Neural progenitor cell (in vitro differentiated cells): ENCODE data around the gene HYAL4. TPM values are rescaled to one million over a fixed set of nuclear protein-coding genes. Genes with fewer than 3 reads are reported as not detected.
"Not testable (repeated sequence)": the region's sequence is repeated elsewhere in the genome, so short reads cannot be mapped to it uniquely, and the experiment has no call there.

Experiments
- DNase-seq: peaks from one replicate; pipeline ENCODE4 v3.0.0-alpha.2; 2016; ENCODE audit warnings: low spot score
- H2AFZ ChIP-seq: fragments of 200-600 bp; sonication (generic); replicated peaks from 2 replicates; pipeline ENCODE4 v1.6.1; 2016; ENCODE audit warnings: antibody characterized with exemption
- H3F3A ChIP-seq: fragments of 200-600 bp; sonication (generic); 2 replicates; pipeline ENCODE4 v1.6.1; 2016; ENCODE audit warnings: antibody characterized with exemption, low read depth
- H3K27ac ChIP-seq: fragments of 200-600 bp; sonication (generic); 2 replicates; pipeline ENCODE4 v1.5.1; 2016; ENCODE audit warnings: mild to moderate bottlenecking
- H3K27me3 ChIP-seq: fragments of 200-600 bp; sonication (generic); 2 replicates; pipeline ENCODE4 v1.6.1; 2016; ENCODE audit warnings: mild to moderate bottlenecking, moderate library complexity
- H3K36me3 ChIP-seq: fragments of 200-600 bp; sonication (generic); 2 replicates; pipeline ENCODE4 v1.5.1; 2016
- H3K4me1 ChIP-seq: fragments of 200-600 bp; sonication (generic); 2 replicates; pipeline ENCODE4 v1.6.1; 2016; ENCODE audit warnings: mixed run types
- H3K4me2 ChIP-seq: fragments of 200-600 bp; sonication (generic); 2 replicates; pipeline ENCODE4 v1.6.1; 2016
- H3K4me3 ChIP-seq: fragments of 200-600 bp; sonication (generic); 2 replicates; pipeline ENCODE4 v1.5.1; 2016
- H3K79me2 ChIP-seq: fragments of 200-600 bp; sonication (generic); 2 replicates; pipeline ENCODE4 v1.6.1; 2016; ENCODE audit warnings: low read depth
- H3K9ac ChIP-seq: fragments of 200-600 bp; sonication (generic); 2 replicates; pipeline ENCODE4 v1.6.1; 2016
- H3K9me3 ChIP-seq: fragments of 200-600 bp; sonication (generic); 2 replicates; pipeline ENCODE4 v1.5.1; 2016; ENCODE audit warnings: low read depth
- H4K20me1 ChIP-seq: fragments of 200-600 bp; sonication (generic); 2 replicates; pipeline ENCODE4 v1.6.1; 2016; ENCODE audit warnings: low read depth
- H3K27ac Mint-ChIP-seq: 3 replicates; pipeline ENCODE4 v1.8.0; 2021; ENCODE audit warnings: mixed read lengths
- H3K27me3 Mint-ChIP-seq: 2 replicates; pipeline ENCODE4 v1.8.0; 2022; ENCODE audit warnings: low read depth, mild to moderate bottlenecking, inconsistent platforms, moderate library complexity, mixed read lengths; ENCODE audit not compliant: insufficient read depth
- H3K36me3 Mint-ChIP-seq: 3 replicates; pipeline ENCODE4 v1.8.0; 2021; ENCODE audit warnings: mixed read lengths
- H3K4me1 Mint-ChIP-seq: 3 replicates; pipeline ENCODE4 v1.8.0; 2021; ENCODE audit warnings: mixed read lengths
- H3K4me3 Mint-ChIP-seq: 3 replicates; pipeline ENCODE4 v1.8.0; 2021; ENCODE audit warnings: mild to moderate bottlenecking, moderate library complexity, mixed read lengths
- H3K9me3 Mint-ChIP-seq: 3 replicates; pipeline ENCODE4 v1.8.0; 2020; ENCODE audit warnings: mixed read lengths
- CTCF ChIP-seq: fragments of 200-600 bp; sonication (generic); IDR thresholded peaks from 2 replicates; pipeline ENCODE4 v1.5.1; 2017; ENCODE audit warnings: antibody characterized with exemption, mild to moderate bottlenecking
- EZH2 ChIP-seq: fragments of 200-600 bp; sonication (generic); IDR thresholded peaks from 2 replicates; pipeline ENCODE4 v1.6.1; 2017; ENCODE audit warnings: antibody characterized with exemption, mild to moderate bottlenecking, moderate library complexity
- EZH2phosphoT487 ChIP-seq: fragments of 200-600 bp; sonication (generic); IDR thresholded peaks from 2 replicates; pipeline ENCODE4 v1.6.1; 2017; ENCODE audit warnings: antibody characterized with exemption
- total RNA-seq: library from RNA; depleted of rRNA; stranded (reverse); fragments of >200 nt; gene quantifications from 2 replicates; pipeline ENCODE4 v1.2.3, GENCODE V29; 2015; ENCODE audit warnings: low replicate concordance

Gene HYAL4
- total RNA-seq, 1 donor from 2014 or later: not detected

- Histone ChIP-seq H3F3A (no peaks in the 10 kb centered on the region), H3K4me2 (no peak overlapping the region), H3K9me3 (no peaks in the 10 kb centered on the region), H3K36me3 (no peaks in the 10 kb centered on the region), H4K20me1 (no peaks in the 10 kb centered on the region), H2AFZ (no peak overlapping the region), H3K9ac (no peak overlapping the region), H3K4me1 (no peaks in the 10 kb centered on the region), H3K79me2 (no peaks in the 10 kb centered on the region), H3K4me3 (no peak overlapping the region), H3K27ac (no peak overlapping the region), H3K27me3 (no peaks in the 10 kb centered on the region)
- H3K4me1 Mint-ChIP-seq: no peaks in the 10 kb centered on the region
- TF ChIP-seq EZH2phosphoT487 (no peak), CTCF (no peak), EZH2 (no peak)
- no peaks in the 10 kb centered on the region for H3K36me3 Mint-ChIP-seq
- H3K9me3 Mint-ChIP-seq: no peaks in the 10 kb centered on the region
- H3K27ac Mint-ChIP-seq: no peak overlapping the region
- DNase-seq: no peak
- no peaks in the 10 kb centered on the region for H3K27me3 Mint-ChIP-seq
- H3K4me3 Mint-ChIP-seq: no peak overlapping the region
These were observed 26.0 kb upstream of the HYAL4 start for GRCh38 chr7:123819001-123819400.

GRCh38 chr7:123819795-123820194, 25.2 kb upstream of the HYAL4 start:
- not testable (repeated sequence) for H3K4me3 ChIP-seq, H3K36me3 Mint-ChIP-seq, H3K27me3 ChIP-seq, H3K9ac ChIP-seq, H3K4me3 Mint-ChIP-seq, H3K27ac ChIP-seq, H3K9me3 Mint-ChIP-seq, H3K4me2 ChIP-seq, H3K4me1 ChIP-seq, H3K4me1 Mint-ChIP-seq, H3K79me2 ChIP-seq, H2AFZ ChIP-seq, H3K27ac Mint-ChIP-seq, H4K20me1 ChIP-seq, H3K9me3 ChIP-seq, H3K36me3 ChIP-seq, H3K27me3 Mint-ChIP-seq, DNase-seq, H3F3A ChIP-seq

GRCh38 chr7:123820864-123821263, 24.1 kb upstream of the HYAL4 start:
- DNase-seq: no peak
- Histone ChIP-seq H3K4me1 (no peaks in the 10 kb centered on the region), H3K79me2 (no peaks in the 10 kb centered on the region), H3K4me2 (no peak overlapping the region), H2AFZ (no peak overlapping the region), H3F3A (no peaks in the 10 kb centered on the region), H3K4me3 (no peak overlapping the region), H3K27ac (no peak overlapping the region), H3K36me3 (no peaks in the 10 kb centered on the region), H4K20me1 (no peaks in the 10 kb centered on the region), H3K9ac (no peak overlapping the region), H3K27me3 (no peaks in the 10 kb centered on the region), H3K9me3 (no peaks in the 10 kb centered on the region)
- Mint-ChIP-seq H3K4me3 (no peak overlapping the region), H3K27ac (no peak overlapping the region), H3K36me3 (no peaks in the 10 kb centered on the region), H3K27me3 (no peaks in the 10 kb centered on the region), H3K9me3 (no peaks in the 10 kb centered on the region), H3K4me1 (no peaks in the 10 kb centered on the region)
- no peak for TF ChIP-seq EZH2phosphoT487
- no peak for TF ChIP-seq EZH2
- TF ChIP-seq CTCF: no peak

GRCh38 chr7:123821320-123821719, 23.6 kb upstream of the HYAL4 start:
- H3K4me3 ChIP-seq: no peak overlapping the region
- H3K4me2 ChIP-seq: no peak overlapping the region
- no peaks in the 10 kb centered on the region for H4K20me1 ChIP-seq
- H3F3A ChIP-seq: no peaks in the 10 kb centered on the region
- Mint-ChIP-seq H3K4me3 (no peak overlapping the region), H3K9me3 (no peaks in the 10 kb centered on the region), H3K36me3 (no peaks in the 10 kb centered on the region), H3K27me3 (no peaks in the 10 kb centered on the region), H3K4me1 (no peaks in the 10 kb centered on the region), H3K27ac (no peak overlapping the region)
- no peaks in the 10 kb centered on the region for H3K9me3 ChIP-seq
- no peak for DNase-seq
- H2AFZ ChIP-seq: no peak overlapping the region
- no peak overlapping the region for H3K27ac ChIP-seq
- H3K9ac ChIP-seq: no peak overlapping the region
- H3K4me1 ChIP-seq: no peaks in the 10 kb centered on the region
- no peaks in the 10 kb centered on the region for H3K79me2 ChIP-seq
- TF ChIP-seq EZH2phosphoT487: no peak
- TF ChIP-seq EZH2: no peak
- TF ChIP-seq CTCF: no peak
- H3K27me3 ChIP-seq: no peaks in the 10 kb centered on the region
- H3K36me3 ChIP-seq: no peaks in the 10 kb centered on the region
